ENCODE results near the gene ATP7A.

DNA sequence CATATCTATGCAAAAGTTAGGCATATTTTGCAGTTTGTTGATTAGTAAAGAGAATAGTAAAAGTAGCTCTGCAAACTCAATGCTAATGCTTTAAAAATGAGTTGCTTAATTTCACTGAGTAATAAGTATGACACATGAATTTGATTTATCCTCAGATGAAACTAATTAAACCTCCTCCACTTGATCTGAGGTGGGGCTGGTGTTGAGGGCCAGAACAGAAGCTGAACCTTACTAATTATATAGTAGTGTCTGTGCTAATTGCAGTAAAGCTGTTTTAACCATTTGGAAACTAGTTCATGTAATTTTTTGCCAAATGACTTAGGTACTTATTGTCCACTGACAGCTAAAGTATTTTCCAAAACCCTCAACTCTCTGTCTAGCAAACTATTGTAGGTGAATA, 66.6 kb downstream of the ATP7A start:
- TF ChIP-seq, protein P1, sequence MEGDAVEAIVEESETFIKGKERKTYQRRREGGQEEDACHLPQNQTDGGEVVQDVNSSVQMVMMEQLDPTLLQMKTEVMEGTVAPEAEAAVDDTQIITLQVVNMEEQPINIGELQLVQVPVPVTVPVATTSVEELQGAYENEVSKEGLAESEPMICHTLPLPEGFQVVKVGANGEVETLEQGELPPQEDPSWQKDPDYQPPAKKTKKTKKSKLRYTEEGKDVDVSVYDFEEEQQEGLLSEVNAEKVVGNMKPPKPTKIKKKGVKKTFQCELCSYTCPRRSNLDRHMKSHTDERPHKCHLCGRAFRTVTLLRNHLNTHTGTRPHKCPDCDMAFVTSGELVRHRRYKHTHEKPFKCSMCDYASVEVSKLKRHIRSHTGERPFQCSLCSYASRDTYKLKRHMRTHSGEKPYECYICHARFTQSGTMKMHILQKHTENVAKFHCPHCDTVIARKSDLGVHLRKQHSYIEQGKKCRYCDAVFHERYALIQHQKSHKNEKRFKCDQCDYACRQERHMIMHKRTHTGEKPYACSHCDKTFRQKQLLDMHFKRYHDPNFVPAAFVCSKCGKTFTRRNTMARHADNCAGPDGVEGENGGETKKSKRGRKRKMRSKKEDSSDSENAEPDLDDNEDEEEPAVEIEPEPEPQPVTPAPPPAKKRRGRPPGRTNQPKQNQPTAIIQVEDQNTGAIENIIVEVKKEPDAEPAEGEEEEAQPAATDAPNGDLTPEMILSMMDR (IDR thresholded peaks at IDR 0.05): no peak
- TF ChIP-seq POLR2A (IDR thresholded peaks at IDR 0.05): no peak
